Heart right ventricle (tissue), 16 donors: Measurements from ENCODE around the gene STARD5. TPM values are rescaled to one million over a fixed set of nuclear protein-coding genes. Genes with fewer than 3 reads are reported as not detected.

Experiments used
- ATAC-seq, 8 donors: fragments of 200-7000 bp; cut with Tn5 transposase; one replicate each; pipeline ENCODE4 v1.9.1; 2020; ENCODE audit warnings: mild to moderate bottlenecking in 8 of 8, moderate library complexity in 8 of 8, moderate number of reproducible peaks in 1 of 8
- DNase-seq, 2 donors: peaks; one replicate each; pipeline ENCODE4 v3.0.0-alpha.2; 2020
- H3K27ac ChIP-seq, 10 donors: fragments of 200-600 bp; sonication (generic) in 2 of 10; one replicate each; pipeline versions ENCODE4 v1.5.0 to v1.8.0; 2020 to 2022; ENCODE audit warnings: mild to moderate bottlenecking in 3 of 10
- H3K27me3 ChIP-seq, 7 donors: fragments of 200-600 bp; one replicate each; pipeline ENCODE4 v1.8.0; 2021 to 2022; ENCODE audit warnings: mild to moderate bottlenecking in 2 of 7
- H3K36me3 ChIP-seq, 9 donors: fragments of 200-600 bp; sonication (generic) in 1 of 9; one replicate each; pipeline versions ENCODE4 v1.5.0 to v1.8.0; 2020 to 2022; ENCODE audit warnings: mild to moderate bottlenecking in 2 of 9
- H3K4me1 ChIP-seq, 9 donors: fragments of 200-600 bp; sonication (generic) in 1 of 9; one replicate each; pipeline versions ENCODE4 v1.5.0 to v1.8.0; 2020 to 2022; ENCODE audit warnings: mild to moderate bottlenecking in 4 of 9
- H3K4me3 ChIP-seq, 10 donors: fragments of 200-600 bp; sonication (generic) in 2 of 10; one replicate each; pipeline versions ENCODE4 v1.5.0 to v1.8.0; 2020 to 2022; ENCODE audit warnings: mild to moderate bottlenecking in 7 of 10, moderate library complexity in 2 of 10
- H3K9me3 ChIP-seq, 11 donors: fragments of 200-600 bp in 10 of 11; sonication (generic) in 2 of 11; one replicate each; pipeline versions ENCODE4 v1.5.0 to v1.8.0; 2013 to 2022; ENCODE audit warnings: mild to moderate bottlenecking in 2 of 11, control low read depth in 1 of 11, moderate library complexity in 1 of 11
- CTCF ChIP-seq, 9 donors: fragments of 200-600 bp; sonication (generic) in 2 of 9; IDR thresholded peaks; one replicate each; pipeline versions ENCODE4 v1.5.0 to v1.8.0; 2021 to 2022; ENCODE audit warnings: antibody characterized with exemption in 9 of 9, mild to moderate bottlenecking in 5 of 9, moderate library complexity in 1 of 9
- WGBS, 2 donors: extraction: QIAGEN DNeasy Blood & Tissue Kit; methylation state at CpG; one replicate each; pipeline ENCODE4 v1.1.7; 2013; ENCODE audit warnings: inconsistent platforms in 1 of 2; 5-methylcytosine and 5-hydroxymethylcytosine counted together
- intact Hi-C, 10 donors: fragments of 100-400 bp; cut with DNase I; formaldehyde crosslinking; loops; one replicate each; pipeline versions ENCODE4 v1.11.1 to v1.14.2; 2022
- polyA plus RNA-seq, 2 donors: library from polyadenylated mRNA; stranded (reverse); fragments of 200-250 nt; gene quantifications; one replicate each; pipeline ENCODE4 v1.2.3, GENCODE V29; 2013
- total RNA-seq, 10 donors: library from RNA; stranded (reverse); fragmentation: NEBNext Ultra II Directional in 3 of 10; extraction: Animal tissue kit (Norgen Biotek cat#: 25700) in 3 of 10; gene quantifications; one replicate each; pipeline versions ENCODE4 v1.2.1 to v1.2.4, GENCODE V29; 2021 to 2023
- donor health status: Arrhythmogenic right ventricular cardiomyopathy.
- donor health status: ischemic (EF 13 %, LVEDD 7.1; RV severe dilation, severe dysfunction).
- donor health status: healthy with polysubstance abuse.
- donor health status: DM: no; HTN: yes; CAD: no.
- donor health status: DM: no; HTN: no; CAD: no.
- donor health status: ischemic (EF 25% LVEDD 6.9; RV normal size, moderate dysfunction).
- donor health status: ischemic (EF 25% LVEDD 5.7; RV mildly dilated, moderate dysfunction).
- donor health status: healthy.
- donor health status: DM: yes; HTN: yes; CAD: no.
- donor health status: Ischemic cardiomyopathy.
- donor health status: ischemic (EF 35%, LVEDD 5.7; RV mildly dilated, moderate dysfunction).
- donor health status: nonischemic (EF 11% LVEDD 7.7; RV severe dilation, severe dysfunction).
- donor health status: DM: yes; HTN: yes; CAD: no.
- donor health status: PGD.
- donor health status: ischemic (EF 29% LVEDD 5.4; RV normal size, mild dysfunction).
- donor health status: nonischemic (EF 23%, LVEDD 6.1; RV moderate dilation, normal function).

The STARD5 gene
- total and polyA plus RNA-seq, 12 donors = 0.70 to 4.7 (median 1.3) TPM

GRCh38 chr15:81313686-81314085 lies 10.3 kb downstream of the STARD5 start:
- H3K9me3 ChIP-seq = no peaks in the 10 kb centered on the region
- no peak for DNase-seq
- H3K4me1 ChIP-seq = peaks cover 0 to 45% (median 8%) of the 10 kb centered on the region in 9 donors
- no peak for ATAC-seq
- no peaks in the 10 kb centered on the region for H3K27me3 ChIP-seq
- WGBS, 2 donors = 83 to 87% methylated on average over 5 of the region's 5 CpGs
- H3K36me3 ChIP-seq = peaks cover 0 to 80% (median 8%) of the 10 kb centered on the region in 9 donors
- no peak overlapping the region for H3K4me3 ChIP-seq
- intact Hi-C loops = no loop called here
- no peak for TF ChIP-seq CTCF (IDR thresholded peaks at IDR 0.05)
- H3K27ac ChIP-seq = peak overlapping the region in 5 of 10 donors; percentile 7 to 89 (median 55)

- Histone ChIP-seq H3K4me1 (peaks cover 0 to 45% (median 8%) of the 10 kb centered on the region in 9 donors), H3K27me3 (no peaks in the 10 kb centered on the region), H3K27ac (peak overlapping the region in 7 of 10 donors; percentile 38 to 89 (median 53)), H3K9me3 (no peaks in the 10 kb centered on the region), H3K4me3 (no peak overlapping the region), H3K36me3 (peaks cover 0 to 80% (median 8%) of the 10 kb centered on the region in 9 donors)
- intact Hi-C loops = no loop called here
- ATAC-seq (peak; percentile 54 to 83 (median 75)), DNase-seq (peak; percentile 54 to 66)
- no peak for TF ChIP-seq CTCF (IDR thresholded peaks at IDR 0.05)
- WGBS, 2 donors = 75 to 80% methylated on average over 22 of the region's 22 CpGs
Measured at GRCh38 chr15:81312790-81313543, 11.0 kb downstream of the STARD5 start.

GRCh38 chr15:81311752-81312464 lies 12.0 kb downstream of the STARD5 start:
- H3K36me3 ChIP-seq = peaks cover 0 to 80% (median 8%) of the 10 kb centered on the region in 9 donors

More at GRCh38 chr15:81311752-81312464, 12.0 kb downstream of the STARD5 start:
- WGBS, 2 donors = 85 to 93% methylated on average over 10 of the region's 10 CpGs
- TF ChIP-seq CTCF (IDR thresholded peaks at IDR 0.05) = no peak
- no peaks in the 10 kb centered on the region for H3K27me3 ChIP-seq
- intact Hi-C loops = no loop called here
- no peak for DNase-seq
- no peak overlapping the region for H3K4me3 ChIP-seq
- H3K27ac ChIP-seq = peak overlapping the region in 8 of 10 donors; percentile 4 to 89 (median 34)
- H3K4me1 ChIP-seq = peaks cover 0 to 45% (median 8%) of the 10 kb centered on the region in 9 donors
- no peaks in the 10 kb centered on the region for H3K9me3 ChIP-seq
- ATAC-seq = peak in 6 of 8 donors; percentile 16 to 39 (median 21)
